DOHH2 (cell line): ENCODE measurements around the gene ANK2.
"Not testable (repeated sequence)": the region's sequence is repeated elsewhere in the genome, so short reads cannot be mapped to it uniquely, and the experiment has no call there.

Experiments used
- H3F3A ChIP-seq: fragments of 200-600 bp; sonication (generic), shearing (Covaris generic); 2 replicates; pipeline ENCODE4 v1.6.0; 2016; ENCODE audit warnings: antibody characterized with exemption, mild to moderate bottlenecking; ENCODE audit not compliant: control insufficient read depth, insufficient read depth
- H3K27ac ChIP-seq: fragments of 200-600 bp; sonication (generic); 2 replicates; pipeline ENCODE4 v1.5.1; 2014; ENCODE audit warnings: low read depth, mild to moderate bottlenecking, low read length, moderate library complexity
- H3K27me3 ChIP-seq: fragments of 200-600 bp; sonication (generic); 2 replicates; pipeline ENCODE4 v1.6.1; 2014; ENCODE audit warnings: mild to moderate bottlenecking, low read length, mixed read lengths; ENCODE audit not compliant: control insufficient read depth
- H3K36me3 ChIP-seq: fragments of 200-600 bp; sonication (generic); 2 replicates; pipeline ENCODE4 v1.6.1; 2014; ENCODE audit warnings: mild to moderate bottlenecking, low read length, moderate library complexity, mixed read lengths; ENCODE audit not compliant: control insufficient read depth
- H3K4me1 ChIP-seq: fragments of 200-600 bp; sonication (generic); 2 replicates; pipeline ENCODE4 v1.6.1; 2014; ENCODE audit warnings: mild to moderate bottlenecking, low read length, mixed read lengths; ENCODE audit not compliant: control insufficient read depth
- H3K4me2 ChIP-seq: fragments of 200-600 bp; sonication (generic); 2 replicates; pipeline ENCODE4 v1.6.0; 2014; ENCODE audit warnings: mild to moderate bottlenecking, low read length, moderate library complexity
- H3K4me3 ChIP-seq: fragments of 200-600 bp; sonication (generic); 2 replicates; pipeline ENCODE4 v1.5.1; 2014; ENCODE audit warnings: mild to moderate bottlenecking, low read length, mixed read lengths
- H3K79me2 ChIP-seq: fragments of 200-600 bp; sonication (generic); 2 replicates; pipeline ENCODE4 v1.6.1; 2014; ENCODE audit warnings: mild to moderate bottlenecking, low read length, mixed read lengths; ENCODE audit not compliant: control insufficient read depth
- H3K9me2 ChIP-seq: fragments of 200-600 bp; sonication (generic); replicated peaks from 2 replicates; pipeline ENCODE4 v1.6.1; 2014; ENCODE audit warnings: mild to moderate bottlenecking, low read length, mixed read lengths; ENCODE audit not compliant: control insufficient read depth
- H3K9me3 ChIP-seq: fragments of 200-600 bp; sonication (generic); 2 replicates; pipeline ENCODE4 v1.6.1; 2014; ENCODE audit warnings: antibody characterized with exemption, low read length, mixed read lengths; ENCODE audit not compliant: control insufficient read depth, insufficient read depth
- H4K20me1 ChIP-seq: fragments of 200-600 bp; sonication (generic); 2 replicates; pipeline ENCODE4 v1.6.0; 2014; ENCODE audit warnings: low read depth, mild to moderate bottlenecking, antibody characterized with exemption, low read length, moderate library complexity; ENCODE audit not compliant: control insufficient read depth, insufficient read depth
- CTCF ChIP-seq: fragments of 200-600 bp; sonication (generic); IDR thresholded peaks from one replicate; pipeline ENCODE4 v1.5.1; 2014; ENCODE audit warnings: antibody characterized with exemption, mild to moderate bottlenecking, low read depth, low read length; ENCODE audit not compliant: poor library complexity, severe bottlenecking
- EZH2phosphoT487 ChIP-seq: fragments of 200-600 bp; sonication (generic); IDR thresholded peaks from 2 replicates; pipeline ENCODE4 v1.6.1; 2017; ENCODE audit warnings: borderline replicate concordance, mild to moderate bottlenecking, antibody characterized with exemption, low read length, moderate library complexity, mixed read lengths

ANK2 gene

GRCh38 chr4:113181289-113182007, 132.0 kb downstream of the ANK2 start:
- no peak for TF ChIP-seq CTCF
- no peak for TF ChIP-seq EZH2phosphoT487
- no peaks in the 10 kb centered on the region for H3K9me2 ChIP-seq
- no peaks in the 10 kb centered on the region for H3K9me3 ChIP-seq
- no peak overlapping the region for H3K4me2 ChIP-seq
- no peaks in the 10 kb centered on the region for H3K4me1 ChIP-seq
- H4K20me1 ChIP-seq = no peaks in the 10 kb centered on the region
- no peaks in the 10 kb centered on the region for H3K79me2 ChIP-seq
- H3K27ac ChIP-seq = no peak overlapping the region
- H3K36me3 ChIP-seq = no peaks in the 10 kb centered on the region
- no peaks in the 10 kb centered on the region for H3K27me3 ChIP-seq
- no peaks in the 10 kb centered on the region for H3F3A ChIP-seq
- H3K4me3 ChIP-seq = no peak overlapping the region

- Histone ChIP-seq H3F3A (no peaks in the 10 kb centered on the region), H3K27me3 (no peaks in the 10 kb centered on the region), H3K4me1 (no peaks in the 10 kb centered on the region), H3K9me3 (no peaks in the 10 kb centered on the region), H3K27ac (no peak overlapping the region), H3K36me3 (no peaks in the 10 kb centered on the region), H3K9me2 (no peaks in the 10 kb centered on the region), H3K4me3 (no peak overlapping the region), H3K79me2 (no peaks in the 10 kb centered on the region), H4K20me1 (no peaks in the 10 kb centered on the region), H3K4me2 (no peak overlapping the region)
- TF ChIP-seq CTCF (no peak), EZH2phosphoT487 (no peak)
Observed at GRCh38 chr4:113183032-113183605, 133.7 kb downstream of the ANK2 start.

GRCh38 chr4:113186220-113186619, 136.8 kb downstream of the ANK2 start:
- H3K9me3 ChIP-seq, H3K27me3 ChIP-seq, H3K36me3 ChIP-seq, H3K4me3 ChIP-seq, H3K4me1 ChIP-seq, H3F3A ChIP-seq, H3K4me2 ChIP-seq, H3K79me2 ChIP-seq, H3K9me2 ChIP-seq, H3K27ac ChIP-seq, H4K20me1 ChIP-seq: not testable (repeated sequence)

- no peaks in the 10 kb centered on the region for H3K9me3 ChIP-seq
- no peaks in the 10 kb centered on the region for H3K27me3 ChIP-seq
- no peak overlapping the region for H3K27ac ChIP-seq
- no peaks in the 10 kb centered on the region for H3K9me2 ChIP-seq
- TF ChIP-seq EZH2phosphoT487 (no peak), CTCF (no peak)
- no peak overlapping the region for H3K4me2 ChIP-seq
- H3K4me3 ChIP-seq = no peak overlapping the region
- H3K36me3 ChIP-seq = no peaks in the 10 kb centered on the region
- H3F3A ChIP-seq = no peaks in the 10 kb centered on the region
- no peaks in the 10 kb centered on the region for H3K4me1 ChIP-seq
- H3K79me2 ChIP-seq = no peaks in the 10 kb centered on the region
- H4K20me1 ChIP-seq = no peaks in the 10 kb centered on the region
Observed at GRCh38 chr4:113186913-113187312, 137.5 kb downstream of the ANK2 start.
